Nephron (organoid): ENCODE results near the gene DNASE1L2.

Experiments
- H3K27ac Mint-ChIP-seq, 3 experiments: 2 replicates each; pipeline ENCODE4 v1.8.0; 2020; ENCODE audit warnings: mixed read lengths in 3 of 3, mild to moderate bottlenecking in 2 of 3, moderate library complexity in 1 of 3
- H3K27me3 Mint-ChIP-seq: 2 replicates; pipeline ENCODE4 v1.8.0; 2021; ENCODE audit warnings: low read depth, mild to moderate bottlenecking, moderate library complexity, mixed read lengths
- H3K36me3 Mint-ChIP-seq: 2 replicates; pipeline ENCODE4 v1.8.0; 2020; ENCODE audit warnings: low read depth, mixed read lengths
- H3K4me1 Mint-ChIP-seq: 2 replicates; pipeline ENCODE4 v1.8.0; 2020; ENCODE audit warnings: mixed read lengths
- H3K4me3 Mint-ChIP-seq, 3 experiments: 2 replicates each; pipeline ENCODE4 v1.8.0; 2020; ENCODE audit warnings: mild to moderate bottlenecking in 3 of 3, mixed read lengths in 3 of 3, moderate library complexity in 2 of 3
- H3K9me3 Mint-ChIP-seq: 2 replicates; pipeline ENCODE4 v1.8.0; 2020; ENCODE audit warnings: mixed read lengths
- TF ChIP-seq, protein P1 (sequence below), 3 experiments: fragments of 200-600 bp; sonication (generic); IDR thresholded peaks; one replicate each; pipeline ENCODE4 v1.5.0; 2021; ENCODE audit warnings: antibody characterized with exemption in 3 of 3; ENCODE audit not compliant: unreplicated experiment in 3 of 3

The DNASE1L2 gene

DNA sequence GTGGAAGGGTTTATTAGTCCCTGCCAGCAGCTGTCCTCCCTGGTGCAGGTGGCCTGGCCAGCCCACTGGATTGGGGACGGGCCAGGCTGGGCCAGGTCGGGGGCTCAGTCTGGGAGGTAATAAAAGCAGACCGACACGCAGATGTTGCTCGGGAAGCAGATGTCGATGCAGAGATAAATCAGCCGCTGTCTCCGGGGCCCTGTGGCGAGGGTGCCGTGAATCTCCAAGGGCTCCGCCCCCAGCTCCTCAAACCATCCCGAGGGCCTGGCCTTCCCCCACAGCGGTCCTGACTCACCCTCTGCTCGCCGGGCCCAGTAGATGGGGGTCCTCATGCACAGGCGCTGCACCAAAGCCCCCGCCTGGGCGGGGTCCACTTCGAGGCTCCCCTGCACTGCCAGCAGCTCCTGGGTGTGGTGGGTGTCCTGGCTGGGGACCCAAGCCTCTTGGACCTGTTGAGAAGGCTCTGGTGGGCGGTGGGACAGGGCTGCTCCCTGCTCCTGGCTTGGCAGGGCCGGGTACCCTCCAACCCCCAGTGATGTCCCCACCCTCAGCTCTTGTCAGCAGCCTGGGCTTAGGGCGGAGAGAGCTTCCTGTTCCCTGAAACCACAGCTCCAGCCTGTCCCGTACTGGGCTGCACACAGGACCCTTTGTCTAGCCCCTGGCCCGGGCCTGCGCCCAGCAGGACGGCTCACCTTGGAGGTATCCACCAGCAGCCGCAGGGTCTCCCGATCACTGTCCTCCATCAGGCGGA is 26.8 kb upstream of the DNASE1L2 start:
- Mint-ChIP-seq H3K36me3 (peaks cover 10% of the 10 kb centered on the region), H3K4me3 (no peak overlapping the region), H3K27ac (no peak overlapping the region), H3K27me3 (no peaks in the 10 kb centered on the region), H3K9me3 (no peaks in the 10 kb centered on the region), H3K4me1 (peaks cover 36% of the 10 kb centered on the region)
- TF ChIP-seq, protein P1, sequence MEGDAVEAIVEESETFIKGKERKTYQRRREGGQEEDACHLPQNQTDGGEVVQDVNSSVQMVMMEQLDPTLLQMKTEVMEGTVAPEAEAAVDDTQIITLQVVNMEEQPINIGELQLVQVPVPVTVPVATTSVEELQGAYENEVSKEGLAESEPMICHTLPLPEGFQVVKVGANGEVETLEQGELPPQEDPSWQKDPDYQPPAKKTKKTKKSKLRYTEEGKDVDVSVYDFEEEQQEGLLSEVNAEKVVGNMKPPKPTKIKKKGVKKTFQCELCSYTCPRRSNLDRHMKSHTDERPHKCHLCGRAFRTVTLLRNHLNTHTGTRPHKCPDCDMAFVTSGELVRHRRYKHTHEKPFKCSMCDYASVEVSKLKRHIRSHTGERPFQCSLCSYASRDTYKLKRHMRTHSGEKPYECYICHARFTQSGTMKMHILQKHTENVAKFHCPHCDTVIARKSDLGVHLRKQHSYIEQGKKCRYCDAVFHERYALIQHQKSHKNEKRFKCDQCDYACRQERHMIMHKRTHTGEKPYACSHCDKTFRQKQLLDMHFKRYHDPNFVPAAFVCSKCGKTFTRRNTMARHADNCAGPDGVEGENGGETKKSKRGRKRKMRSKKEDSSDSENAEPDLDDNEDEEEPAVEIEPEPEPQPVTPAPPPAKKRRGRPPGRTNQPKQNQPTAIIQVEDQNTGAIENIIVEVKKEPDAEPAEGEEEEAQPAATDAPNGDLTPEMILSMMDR (IDR thresholded peaks at IDR 0.05; ENCODE audit: unreplicated experiment in 3 of 3), result no peak

DNA sequence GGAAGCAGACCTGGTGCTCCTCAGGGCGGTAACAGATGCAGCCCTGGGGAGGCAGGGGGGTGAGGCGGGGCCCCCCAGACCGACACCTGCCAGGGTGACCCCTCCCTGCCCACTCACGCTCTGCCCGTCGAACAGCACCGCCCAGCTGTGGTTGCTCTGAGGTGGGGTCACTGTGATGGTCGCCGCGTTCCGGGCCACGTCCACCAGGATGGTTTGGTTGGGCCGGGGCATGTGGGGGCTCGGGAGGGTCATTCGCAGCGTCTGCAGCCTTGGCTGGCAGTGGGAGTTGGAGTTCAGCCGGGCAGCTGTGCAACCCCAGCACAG is 26.3 kb upstream of the DNASE1L2 start:
- TF ChIP-seq, protein P1 (IDR thresholded peaks at IDR 0.05; ENCODE audit: unreplicated experiment in 3 of 3), result no peak
- Mint-ChIP-seq H3K36me3 (peaks cover 10% of the 10 kb centered on the region), H3K4me1 (peaks cover 32% of the 10 kb centered on the region), H3K27ac (no peak overlapping the region), H3K27me3 (no peaks in the 10 kb centered on the region), H3K4me3 (no peak overlapping the region), H3K9me3 (no peaks in the 10 kb centered on the region)

DNA sequence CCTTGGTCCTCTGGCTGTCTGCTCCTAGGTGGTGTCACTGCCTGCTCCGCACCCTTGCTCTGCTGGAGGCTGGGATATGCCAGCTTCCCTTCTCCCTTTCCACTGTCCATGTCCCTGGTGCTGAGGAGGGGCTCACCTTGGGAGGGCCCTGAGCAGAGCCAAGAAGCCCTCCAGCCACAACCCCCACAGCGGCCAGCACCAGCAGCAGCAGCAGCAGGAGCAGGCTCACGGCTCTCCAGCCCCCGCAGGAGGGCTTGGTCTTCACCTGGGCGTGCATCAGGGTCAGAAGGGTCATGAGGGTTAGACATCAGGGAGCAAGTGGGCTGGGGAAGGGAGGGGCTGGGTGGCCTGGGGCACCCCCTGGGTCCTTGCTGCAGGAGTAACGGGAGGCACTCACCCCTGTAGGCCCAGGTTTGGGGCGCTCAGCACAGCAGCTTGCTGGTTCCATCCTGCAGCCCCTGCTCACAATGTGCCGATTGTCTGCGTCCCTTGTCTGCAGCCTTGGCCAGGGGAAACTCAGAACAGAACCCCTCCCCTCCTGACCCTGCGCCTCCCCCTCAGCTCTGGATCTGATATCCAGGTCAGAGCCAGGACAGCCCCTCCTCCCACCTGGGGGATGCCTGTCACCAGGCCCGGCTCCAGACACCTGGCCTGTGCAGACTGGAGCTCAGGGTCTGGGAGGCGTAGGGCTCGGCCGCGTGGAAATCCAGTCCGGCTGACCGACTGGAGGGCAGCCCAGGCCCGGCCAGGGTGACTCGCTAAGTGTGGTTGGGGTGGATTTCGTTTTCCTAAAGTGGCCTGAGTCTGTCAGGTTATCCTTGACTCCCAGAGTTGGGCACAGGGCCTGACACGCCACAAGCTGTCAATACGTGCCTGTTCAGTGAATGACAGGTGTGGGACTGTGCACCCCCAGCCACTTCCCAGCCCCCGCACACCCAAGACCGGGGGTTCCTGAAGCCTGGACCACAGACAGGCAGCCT is 25.6 kb upstream of the DNASE1L2 start, which contains the start of gene BRICD5:
TSS of gene BRICD5 (minus strand) at position 478 of the 980 bp plus-strand sequence. CDS start at position 448, 30 bp downstream.
- peak within 1 kb of the TSS; percentile 55 to 79 (median 68) for H3K4me3 Mint-ChIP-seq

DNA sequence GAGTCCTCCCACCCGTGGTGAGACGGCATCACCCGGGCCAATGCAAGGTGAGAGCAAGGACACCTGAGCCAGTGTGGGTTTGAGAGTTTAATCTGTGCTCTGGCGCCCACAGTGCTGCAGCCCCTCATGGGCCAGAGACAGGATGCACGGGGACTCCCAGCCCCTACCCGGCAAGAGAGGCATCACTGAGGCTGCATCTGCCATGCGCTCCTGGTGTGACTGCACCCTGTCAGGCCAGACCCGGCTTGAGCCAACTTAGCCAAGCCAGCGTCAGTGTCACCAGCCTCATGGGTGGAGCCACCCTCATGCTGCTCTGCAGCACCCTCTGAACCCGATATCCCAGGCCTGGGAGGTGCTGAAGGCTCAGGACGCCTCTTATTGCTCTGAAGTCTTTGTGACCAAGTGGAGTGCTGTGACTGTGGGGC is 24.3 kb upstream of the DNASE1L2 start:
- H3K27ac Mint-ChIP-seq, result no peak overlapping the region
- peaks cover 27% of the 10 kb centered on the region for H3K4me1 Mint-ChIP-seq
- H3K36me3 Mint-ChIP-seq, result peaks cover 7% of the 10 kb centered on the region

More for the DNA sequence above, 25.6 kb upstream of the DNASE1L2 start, which contains the start of gene BRICD5:
- Mint-ChIP-seq H3K9me3 (no peaks in the 10 kb centered on the region), H3K27ac (no peak within 1 kb of the TSS), H3K27me3 (no peaks in the 10 kb centered on the region), H3K4me1 (peaks cover 32% of the 10 kb centered on the region), H3K36me3 (peaks cover 10% of the 10 kb centered on the region)
- TF ChIP-seq, protein P1 (IDR thresholded peaks at IDR 0.05; ENCODE audit: unreplicated experiment in 3 of 3), result no peak

DNA sequence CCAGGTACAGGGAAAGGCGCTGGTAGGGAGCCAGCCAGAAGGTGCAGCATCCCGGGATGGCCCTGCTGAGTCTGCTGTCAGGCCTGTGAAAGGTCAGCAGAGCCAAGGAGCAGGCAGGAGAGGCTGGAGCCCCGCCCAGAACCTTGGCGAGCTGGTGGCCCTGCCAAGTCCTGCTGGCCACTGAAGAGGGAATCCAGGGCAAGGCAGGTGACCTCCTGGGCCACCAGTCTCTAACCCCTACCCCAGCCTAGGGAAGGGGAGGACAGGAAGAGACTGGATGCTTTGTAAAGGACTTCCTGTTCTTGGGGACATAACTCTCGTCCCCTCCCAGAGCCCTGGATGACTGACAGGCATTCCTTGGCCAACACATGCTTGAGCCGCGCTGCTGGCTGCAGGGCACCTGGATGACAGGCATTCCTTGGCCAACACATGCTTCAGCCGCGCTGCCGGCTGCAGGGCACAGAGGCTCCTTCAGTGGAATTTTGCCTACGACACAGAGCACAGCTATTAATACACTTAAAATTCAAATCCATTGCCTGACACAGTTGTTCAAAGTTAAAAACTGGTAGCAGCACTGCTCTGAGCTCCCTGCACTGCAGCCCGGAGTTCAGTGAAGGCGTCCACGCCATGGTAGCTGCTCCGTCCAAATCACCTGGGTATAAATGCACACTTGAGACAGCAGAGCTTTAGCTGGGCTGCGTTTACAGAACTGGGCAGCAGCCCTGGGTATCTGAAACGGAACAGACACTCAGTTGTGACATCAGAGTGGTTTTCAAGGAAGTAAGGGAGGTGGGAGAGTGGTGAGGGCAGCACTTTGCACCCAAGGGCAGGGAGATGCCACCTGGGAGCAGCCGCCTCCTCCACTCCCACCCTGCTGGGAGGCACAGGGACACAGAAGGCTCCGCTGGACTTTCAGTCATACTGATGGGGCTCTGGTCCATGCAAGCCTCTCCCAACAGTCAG is 23.6 kb upstream of the DNASE1L2 start:
- TF ChIP-seq, protein P1 (IDR thresholded peaks at IDR 0.05; ENCODE audit: unreplicated experiment in 3 of 3), result no peak
- H3K4me1 Mint-ChIP-seq, result peaks cover 23% of the 10 kb centered on the region
- H3K27ac Mint-ChIP-seq, result peak overlapping the region in 2 of 3 experiments; percentile 28 to 57
- H3K4me3 Mint-ChIP-seq, result peak overlapping the region; percentile 79 to 89 (median 85)
- H3K9me3 Mint-ChIP-seq, result no peaks in the 10 kb centered on the region
- peaks cover 3% of the 10 kb centered on the region for H3K36me3 Mint-ChIP-seq
- H3K27me3 Mint-ChIP-seq, result no peaks in the 10 kb centered on the region

More for the DNA sequence above, 24.3 kb upstream of the DNASE1L2 start:
- Mint-ChIP-seq H3K4me3 (peak overlapping the region; percentile 55 to 79 (median 68)), H3K27me3 (no peaks in the 10 kb centered on the region), H3K9me3 (no peaks in the 10 kb centered on the region)
- TF ChIP-seq, protein P1 (IDR thresholded peaks at IDR 0.05; ENCODE audit: unreplicated experiment in 3 of 3), result no peak
